ENCODE measurements around the gene ZNF331. TPM values are rescaled to one million over a fixed set of nuclear protein-coding genes. Genes with fewer than 3 reads are reported as not detected.
A peak's percentile ranks its signal among the peaks of the same experiment; 100 is the strongest.
"Not testable (repeated sequence)": the region's sequence is repeated elsewhere in the genome, so short reads cannot be mapped to it uniquely, and the experiment has no call there.

Gene ZNF331
- total RNA-seq, result 8.5 TPM
- long read RNA-seq, transcript ZNF331-217 (5 exons, 2,161 nt), result minor isoform, 6 of 25 reads
- long read RNA-seq, transcript ZNF331-202 (6 exons, 2,248 nt), result major isoform, 14 of 25 reads
- long read RNA-seq, partial matches to known transcripts, result 0 of 25 reads
- long read RNA-seq, other reads (novel, unspliced or antisense), result 4 of 25 reads

GRCh38 chr19:53537521-53538377, at the start of gene ZNF331:
TSS of gene ZNF331 (plus strand) at chr19:53538145. CDS start at chr19:53569377, 31,232 bp downstream.
- intact Hi-C loops (cut with DNase I), result no loop called here
- DNase-seq, result peak; percentile 90
- ATAC-seq (ENCODE audit: poor library complexity), result peak; percentile 97

GRCh38 chr19:53492153-53492552, 45.8 kb upstream of the ZNF331 start:
- intact Hi-C loops (cut with DNase I), result no loop called here
- ATAC-seq (ENCODE audit: poor library complexity), result no peak

GRCh38 chr19:53497311-53498023, 40.5 kb upstream of the ZNF331 start:
- intact Hi-C loops (cut with DNase I); DNase-seq; ATAC-seq (ENCODE audit: poor library complexity): not testable (repeated sequence)

More at GRCh38 chr19:53492153-53492552, 45.8 kb upstream of the ZNF331 start:
- DNase-seq, result no peak

GRCh38 chr19:53498024-53498395, 39.9 kb upstream of the ZNF331 start:
- DNase-seq; ATAC-seq (ENCODE audit: poor library complexity); intact Hi-C loops (cut with DNase I): not testable (repeated sequence)

- intact Hi-C loops (cut with DNase I); DNase-seq; ATAC-seq (ENCODE audit: poor library complexity): not testable (repeated sequence)
These were observed 34.8 kb upstream of the ZNF331 start for GRCh38 chr19:53503151-53503550.

- peak; percentile 48 for ATAC-seq (ENCODE audit: poor library complexity)
- DNase-seq; intact Hi-C loops (cut with DNase I): not testable (repeated sequence)
These were observed 34.1 kb upstream of the ZNF331 start for GRCh38 chr19:53503671-53504364.

GRCh38 chr19:53504365-53504703, 33.6 kb upstream of the ZNF331 start:
- peak; percentile 45 for ATAC-seq (ENCODE audit: poor library complexity)
- DNase-seq; intact Hi-C loops (cut with DNase I): not testable (repeated sequence)

GRCh38 chr19:53504885-53505284, 33.1 kb upstream of the ZNF331 start:
- intact Hi-C loops (cut with DNase I), result no loop called here
- ATAC-seq (ENCODE audit: poor library complexity) (no peak), DNase-seq (no peak)

GRCh38 chr19:53506728-53507127, 31.2 kb upstream of the ZNF331 start:
- intact Hi-C loops (cut with DNase I), result no loop called here
- ATAC-seq (ENCODE audit: poor library complexity) (no peak), DNase-seq (no peak)

GRCh38 chr19:53507523-53508442, 30.2 kb upstream of the ZNF331 start:
- ATAC-seq (ENCODE audit: poor library complexity) (no peak), DNase-seq (no peak)
- intact Hi-C loops (cut with DNase I), result no loop called here

- ATAC-seq (ENCODE audit: poor library complexity) (no peak), DNase-seq (no peak)
- intact Hi-C loops (cut with DNase I), result no loop called here
These were observed 28.5 kb upstream of the ZNF331 start for GRCh38 chr19:53509443-53509842.

- DNase-seq (no peak), ATAC-seq (ENCODE audit: poor library complexity) (no peak)
- intact Hi-C loops (cut with DNase I), result no loop called here
These were observed 28.1 kb upstream of the ZNF331 start for GRCh38 chr19:53509845-53510244.

GRCh38 chr19:53511357-53511756, 26.6 kb upstream of the ZNF331 start:
- ATAC-seq (ENCODE audit: poor library complexity) (no peak), DNase-seq (no peak)
- intact Hi-C loops (cut with DNase I), result no loop called here

- peak; percentile 79 for ATAC-seq (ENCODE audit: poor library complexity)
- intact Hi-C loops (cut with DNase I), result no loop called here
- DNase-seq, result peak; percentile 64
These were observed 26.0 kb upstream of the ZNF331 start for GRCh38 chr19:53511933-53512374.

- intact Hi-C loops (cut with DNase I); ATAC-seq (ENCODE audit: poor library complexity): not testable (repeated sequence)
These were observed 22.9 kb upstream of the ZNF331 start for GRCh38 chr19:53515047-53515446.

GRCh38 chr19:53517114-53517741, 20.7 kb upstream of the ZNF331 start:
- DNase-seq, result no peak
- ATAC-seq (ENCODE audit: poor library complexity), result no peak
- intact Hi-C loops (cut with DNase I), result no loop called here

More at GRCh38 chr19:53515047-53515446, 22.9 kb upstream of the ZNF331 start:
- not testable (repeated sequence) for DNase-seq

GRCh38 chr19:53518121-53518520, 19.8 kb upstream of the ZNF331 start:
- ATAC-seq (ENCODE audit: poor library complexity) (no peak), DNase-seq (no peak)
- intact Hi-C loops (cut with DNase I), result no loop called here

Data from Right ventricle myocardium superior (tissue), 1 donor.